Measurements from ENCODE around the gene ZNF226.
"Not testable (repeated sequence)": the region's sequence is repeated elsewhere in the genome, so short reads cannot be mapped to it uniquely, and the experiment has no call there.

DNA sequence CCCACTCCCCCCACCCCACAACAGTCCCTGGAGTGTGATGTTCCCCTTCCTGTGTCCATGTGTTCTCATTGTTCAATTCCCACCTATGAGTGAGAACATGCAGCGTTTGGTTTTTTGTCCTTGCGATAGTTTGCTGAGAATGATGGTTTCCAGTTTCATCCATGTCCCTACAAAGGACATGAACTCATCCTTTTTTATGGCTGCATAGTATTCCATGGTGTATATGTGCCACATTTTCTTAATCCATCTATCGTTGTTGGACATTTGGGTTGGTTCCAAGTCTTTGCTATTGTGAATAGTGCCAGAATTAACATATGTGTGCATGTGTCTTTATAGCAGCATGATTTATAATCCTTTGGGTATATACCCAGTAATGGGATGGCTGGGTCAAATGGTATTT lies 55.0 kb downstream of the ZNF226 start:
- TF ChIP-seq, protein P1, sequence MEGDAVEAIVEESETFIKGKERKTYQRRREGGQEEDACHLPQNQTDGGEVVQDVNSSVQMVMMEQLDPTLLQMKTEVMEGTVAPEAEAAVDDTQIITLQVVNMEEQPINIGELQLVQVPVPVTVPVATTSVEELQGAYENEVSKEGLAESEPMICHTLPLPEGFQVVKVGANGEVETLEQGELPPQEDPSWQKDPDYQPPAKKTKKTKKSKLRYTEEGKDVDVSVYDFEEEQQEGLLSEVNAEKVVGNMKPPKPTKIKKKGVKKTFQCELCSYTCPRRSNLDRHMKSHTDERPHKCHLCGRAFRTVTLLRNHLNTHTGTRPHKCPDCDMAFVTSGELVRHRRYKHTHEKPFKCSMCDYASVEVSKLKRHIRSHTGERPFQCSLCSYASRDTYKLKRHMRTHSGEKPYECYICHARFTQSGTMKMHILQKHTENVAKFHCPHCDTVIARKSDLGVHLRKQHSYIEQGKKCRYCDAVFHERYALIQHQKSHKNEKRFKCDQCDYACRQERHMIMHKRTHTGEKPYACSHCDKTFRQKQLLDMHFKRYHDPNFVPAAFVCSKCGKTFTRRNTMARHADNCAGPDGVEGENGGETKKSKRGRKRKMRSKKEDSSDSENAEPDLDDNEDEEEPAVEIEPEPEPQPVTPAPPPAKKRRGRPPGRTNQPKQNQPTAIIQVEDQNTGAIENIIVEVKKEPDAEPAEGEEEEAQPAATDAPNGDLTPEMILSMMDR (IDR thresholded peaks at IDR 0.05; ENCODE audit: poor library complexity) = not testable (repeated sequence)
- TF ChIP-seq EZH2 (IDR thresholded peaks at IDR 0.05; ENCODE audit: borderline replicate concordance) = not testable (repeated sequence)
